Tibial nerve (tissue), 4 donors: Measurements from ENCODE around the gene PPIF.

Experiments
- EP300 ChIP-seq, 2 donors: sonication (generic); formaldehyde crosslinking; IDR thresholded peaks; one replicate each; pipeline ENCODE4 v1.6.1; 2017; ENCODE audit warnings: antibody characterized with exemption in 2 of 2, mild to moderate bottlenecking in 1 of 2
- TF ChIP-seq, protein P1 (sequence below), 5 experiments: fragments of 200-600 bp in 3 of 5; fragments of 450-650 bp in 2 of 5; sonication (generic) in 3 of 5; IDR thresholded peaks; one replicate each; pipeline ENCODE4 v1.5.1; 2016 to 2019; ENCODE audit warnings: antibody characterized with exemption in 5 of 5, mild to moderate bottlenecking in 3 of 5, moderate library complexity in 2 of 5

DNA sequence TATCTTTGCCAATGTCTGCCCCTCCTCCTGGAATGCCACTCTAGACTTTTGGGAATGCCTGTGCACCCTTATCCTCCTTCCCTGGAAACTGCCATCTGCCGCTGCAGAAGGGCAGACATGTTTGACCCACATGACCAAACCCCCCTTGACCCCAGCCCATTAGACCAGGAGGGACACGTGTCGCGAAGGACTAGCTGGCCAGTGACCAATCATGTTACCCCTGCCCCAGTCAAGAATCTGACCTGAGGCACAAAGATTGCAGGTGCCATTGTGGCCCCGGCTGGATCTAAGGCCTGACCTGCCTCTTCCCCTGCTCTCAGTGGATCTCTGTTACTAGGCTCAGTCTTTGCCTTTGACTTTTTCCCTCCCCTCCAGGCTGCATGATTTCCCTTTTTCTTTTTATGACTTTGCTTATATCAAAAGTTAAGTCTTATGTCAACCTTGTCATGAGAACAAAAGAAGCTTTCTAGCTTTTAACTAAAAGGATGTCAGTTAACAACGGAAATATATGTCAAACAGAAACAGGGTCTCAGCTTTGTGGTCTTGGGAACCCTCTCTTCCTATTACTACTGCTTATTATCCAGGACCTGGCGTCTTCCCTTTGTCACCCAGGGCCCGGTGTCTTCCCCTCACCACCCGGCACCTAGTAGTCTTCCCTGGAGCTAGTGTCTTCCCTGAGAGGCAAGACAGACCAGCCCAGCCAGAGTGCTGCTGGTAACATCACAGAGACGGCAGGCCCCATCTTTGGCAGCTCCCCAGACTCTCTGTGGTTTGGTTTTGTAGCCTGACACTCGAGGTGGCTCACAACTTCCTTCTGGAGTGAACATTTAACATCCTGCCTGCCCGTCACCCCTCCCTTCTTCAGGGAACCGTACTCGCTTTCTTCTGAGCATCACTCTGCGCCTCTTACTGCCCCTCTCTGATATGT, 24.4 kb upstream of the PPIF start:
- TF ChIP-seq, protein P1, sequence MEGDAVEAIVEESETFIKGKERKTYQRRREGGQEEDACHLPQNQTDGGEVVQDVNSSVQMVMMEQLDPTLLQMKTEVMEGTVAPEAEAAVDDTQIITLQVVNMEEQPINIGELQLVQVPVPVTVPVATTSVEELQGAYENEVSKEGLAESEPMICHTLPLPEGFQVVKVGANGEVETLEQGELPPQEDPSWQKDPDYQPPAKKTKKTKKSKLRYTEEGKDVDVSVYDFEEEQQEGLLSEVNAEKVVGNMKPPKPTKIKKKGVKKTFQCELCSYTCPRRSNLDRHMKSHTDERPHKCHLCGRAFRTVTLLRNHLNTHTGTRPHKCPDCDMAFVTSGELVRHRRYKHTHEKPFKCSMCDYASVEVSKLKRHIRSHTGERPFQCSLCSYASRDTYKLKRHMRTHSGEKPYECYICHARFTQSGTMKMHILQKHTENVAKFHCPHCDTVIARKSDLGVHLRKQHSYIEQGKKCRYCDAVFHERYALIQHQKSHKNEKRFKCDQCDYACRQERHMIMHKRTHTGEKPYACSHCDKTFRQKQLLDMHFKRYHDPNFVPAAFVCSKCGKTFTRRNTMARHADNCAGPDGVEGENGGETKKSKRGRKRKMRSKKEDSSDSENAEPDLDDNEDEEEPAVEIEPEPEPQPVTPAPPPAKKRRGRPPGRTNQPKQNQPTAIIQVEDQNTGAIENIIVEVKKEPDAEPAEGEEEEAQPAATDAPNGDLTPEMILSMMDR (IDR thresholded peaks at IDR 0.05) = no peak
- peak in 1 of 2 donors; percentile 11 for TF ChIP-seq EP300 (IDR thresholded peaks at IDR 0.05)
